ENCODE data around the gene ZNF554.

Gene ZNF554

DNA sequence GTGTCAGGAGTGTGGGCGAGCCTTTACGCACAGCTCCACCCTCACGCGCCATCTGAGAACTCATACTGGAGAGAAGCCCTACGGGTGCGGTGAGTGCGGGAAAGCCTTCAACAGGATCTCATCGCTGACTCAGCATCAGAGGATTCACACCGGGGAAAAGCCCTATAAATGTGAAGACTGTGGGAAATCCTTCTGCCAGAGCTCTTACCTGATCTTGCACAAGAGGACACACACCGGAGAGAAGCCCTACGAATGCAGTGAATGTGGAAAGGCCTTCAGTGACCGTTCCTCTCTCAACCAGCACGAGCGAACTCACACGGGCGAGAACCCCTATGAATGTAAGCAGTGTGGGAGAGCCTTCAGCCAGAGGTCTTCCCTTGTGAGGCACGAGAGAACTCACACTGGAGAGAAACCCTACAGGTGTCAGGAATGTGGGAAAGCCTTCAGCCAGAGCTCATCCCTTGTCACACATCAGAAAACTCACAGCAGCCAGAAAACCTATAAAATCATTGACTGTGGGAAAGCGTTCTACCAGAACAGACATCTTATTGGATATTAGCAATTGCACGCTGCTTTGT is 14.7 kb downstream of the ZNF554 start:
- no peak for DNase-seq

DNA sequence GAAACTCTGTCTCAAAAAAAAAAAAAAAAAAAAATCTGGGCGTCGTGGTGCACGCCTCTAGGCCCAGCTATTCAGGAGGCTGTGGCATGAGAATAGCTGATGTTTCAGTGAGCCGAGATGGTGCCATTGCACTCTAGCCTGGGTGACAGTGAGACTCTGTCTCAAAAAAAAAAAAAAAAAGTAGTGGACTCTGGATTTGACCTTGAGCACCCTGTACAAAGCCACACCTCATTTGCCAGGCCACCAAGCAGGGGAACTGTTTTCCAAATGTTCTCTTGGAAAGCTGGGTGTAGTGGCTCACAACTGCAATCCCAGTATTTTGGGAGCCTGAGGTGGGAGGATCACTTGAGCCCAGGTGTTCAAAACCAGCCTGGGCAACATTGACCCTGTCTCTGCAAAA is 17.8 kb downstream of the ZNF554 start:
- no peak for DNase-seq

DNA sequence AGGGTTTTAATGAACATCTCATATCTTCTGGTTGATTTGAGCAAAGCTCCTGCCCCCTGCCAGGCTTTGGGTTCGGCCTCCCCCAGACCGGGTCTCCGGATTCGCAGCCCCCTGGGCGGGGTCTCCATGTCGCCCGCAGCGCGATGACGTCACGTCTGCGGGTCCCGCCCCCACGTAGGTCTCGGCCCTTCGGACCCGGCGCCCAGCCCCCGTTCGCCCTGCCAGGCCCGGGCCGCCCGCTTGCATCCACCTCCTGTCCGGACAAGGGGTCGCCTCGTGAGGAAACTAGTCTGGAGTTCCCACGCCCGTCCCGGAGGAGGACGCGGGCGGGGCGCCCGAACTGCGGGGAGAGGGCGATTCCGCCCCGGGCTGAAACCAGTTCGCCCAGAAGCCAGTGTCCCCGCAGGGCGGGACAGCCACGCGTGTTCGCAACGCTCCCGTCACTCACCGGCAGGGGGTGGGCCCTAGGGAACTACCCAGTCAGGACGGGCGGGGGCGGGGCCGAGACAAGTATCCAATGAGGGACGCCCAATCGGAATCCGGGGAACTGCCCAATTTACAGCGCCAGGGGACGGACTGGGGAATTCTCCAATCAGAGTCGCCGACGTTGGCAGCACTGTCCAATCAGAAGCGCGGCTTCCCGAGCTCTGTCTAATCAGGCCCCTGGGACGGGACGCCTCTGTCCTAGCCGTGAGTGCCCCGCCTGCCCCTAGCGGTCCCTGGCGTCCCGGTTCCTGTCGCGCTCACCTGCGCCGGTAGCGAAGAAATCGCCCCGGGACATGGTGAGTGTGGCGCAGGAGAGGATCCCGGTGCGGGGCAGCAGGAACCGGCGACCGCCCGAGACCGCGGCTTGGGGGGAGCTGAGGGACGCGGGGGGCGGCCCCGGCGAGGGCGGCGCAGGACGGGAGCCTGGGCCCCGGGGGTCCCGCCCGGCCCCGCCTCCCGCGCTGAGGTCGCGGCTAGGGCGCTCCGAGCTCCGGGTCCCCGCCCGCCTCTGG is 21.4 kb downstream of the ZNF554 start, which contains the start of gene ZNF555:
TSS of gene ZNF555 (plus strand) at position 682 of the 998 bp plus-strand sequence. CDS start at position 780, 98 bp downstream.
- DNase-seq: peak; percentile 98

DNA sequence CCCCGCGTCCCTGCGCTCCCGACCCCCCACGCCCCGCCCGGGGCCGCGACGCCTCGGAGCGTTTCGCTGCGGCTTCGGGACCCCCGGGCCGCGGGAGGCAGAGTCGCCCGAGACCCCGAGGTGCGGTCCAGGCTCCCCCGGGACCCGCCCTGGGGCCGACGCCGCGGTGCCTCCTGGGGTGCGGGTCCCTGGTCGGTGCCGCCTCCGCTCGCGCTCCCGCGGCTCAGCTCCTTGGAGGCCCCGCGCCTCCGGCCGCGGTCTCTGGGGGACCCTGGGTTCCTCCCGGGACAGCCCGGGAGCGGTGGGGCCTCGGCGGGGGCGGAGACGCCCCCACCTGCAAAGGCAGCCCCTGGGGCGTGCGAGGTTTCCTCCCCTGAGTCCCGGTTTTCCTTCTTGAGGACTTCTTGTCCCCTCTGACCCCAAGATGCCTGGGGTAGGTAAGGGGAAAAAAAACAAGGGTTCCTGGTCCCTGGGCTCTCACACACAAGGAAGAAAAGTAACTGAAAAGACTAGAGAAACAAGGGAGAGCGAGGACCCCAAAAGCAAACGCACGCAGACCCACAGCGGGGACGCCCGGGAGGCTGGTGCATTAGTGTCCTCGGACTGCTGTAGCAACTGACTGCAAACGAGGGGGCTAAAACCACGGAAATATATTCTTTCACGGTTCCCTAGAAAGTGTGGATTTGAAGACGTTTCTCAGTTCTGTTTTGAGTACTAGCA is 22.3 kb downstream of the ZNF554 start:
- DNase-seq: peak; percentile 25

DNA sequence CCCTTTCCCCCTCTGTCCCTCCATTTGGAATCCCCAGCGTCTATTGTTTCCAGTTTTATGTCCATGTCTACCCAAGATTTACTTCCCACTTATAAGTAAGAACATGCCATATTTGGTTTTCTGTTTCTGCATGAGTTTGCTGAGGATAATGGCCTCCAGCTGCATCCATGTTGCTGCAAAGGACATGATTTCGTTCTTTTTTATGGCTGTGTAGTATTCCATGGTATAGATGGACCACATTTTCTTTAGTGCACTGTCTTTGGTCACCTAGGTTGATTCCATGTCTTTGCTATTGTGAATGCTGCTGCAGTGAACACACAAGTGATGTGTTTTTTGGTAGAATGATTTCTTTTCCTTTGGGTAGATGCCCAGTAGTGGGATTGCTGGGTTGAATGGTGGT is 25.4 kb downstream of the ZNF554 start:
- DNase-seq: no peak

DNA sequence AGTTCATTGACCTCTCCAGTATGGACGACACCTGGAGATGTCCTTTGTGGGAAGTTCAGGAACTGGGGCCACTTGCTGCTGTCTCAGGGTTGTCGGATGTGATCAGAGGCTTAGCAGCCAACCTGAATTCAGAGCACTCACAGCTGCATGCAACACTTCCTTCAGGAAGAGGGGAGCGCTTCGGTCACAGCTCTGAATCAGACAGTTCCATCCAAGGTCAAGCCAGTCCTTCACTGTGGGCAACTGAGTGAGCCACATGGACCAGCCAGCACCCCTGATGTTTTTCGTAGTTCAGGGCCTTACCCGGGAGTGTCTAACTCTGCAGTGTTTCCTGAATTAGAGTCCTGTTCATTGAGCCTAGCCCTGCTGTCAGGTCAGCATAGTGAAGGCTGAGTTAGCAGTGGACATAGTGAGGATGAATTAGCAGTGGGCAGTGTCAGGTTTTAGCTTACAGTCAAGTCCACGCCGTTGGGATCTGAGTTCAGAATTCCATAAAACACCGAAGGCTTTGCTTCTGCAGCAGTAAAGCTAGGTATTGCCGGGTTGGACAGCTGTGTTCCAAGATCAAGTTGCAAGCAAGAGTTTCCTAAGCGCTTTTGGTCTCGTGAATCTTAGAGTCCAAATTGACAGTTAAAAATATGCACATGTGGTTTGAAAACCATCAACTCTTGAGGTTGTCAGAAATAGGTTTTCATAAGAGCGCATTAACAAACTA is 26.7 kb downstream of the ZNF554 start:
- DNase-seq: no peak

DNA sequence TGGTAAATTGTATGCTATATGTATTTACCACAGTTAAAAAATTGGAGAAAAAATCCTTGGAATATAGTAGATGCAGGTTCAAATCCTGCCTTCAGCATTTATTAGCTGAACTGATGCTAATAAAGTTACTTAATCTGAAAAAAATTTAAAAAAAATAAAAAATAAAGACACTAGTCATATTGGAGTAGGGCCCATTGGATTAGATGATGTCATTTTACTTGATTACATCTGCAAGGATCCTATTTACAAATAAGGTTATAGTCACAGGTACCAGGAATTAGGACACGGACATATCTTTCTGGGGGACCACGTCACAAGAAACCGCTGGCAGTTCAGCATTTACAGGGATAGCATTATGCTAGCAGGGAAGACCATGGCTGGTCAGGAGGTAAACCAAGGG is 27.8 kb downstream of the ZNF554 start:
- no peak for DNase-seq

DNA sequence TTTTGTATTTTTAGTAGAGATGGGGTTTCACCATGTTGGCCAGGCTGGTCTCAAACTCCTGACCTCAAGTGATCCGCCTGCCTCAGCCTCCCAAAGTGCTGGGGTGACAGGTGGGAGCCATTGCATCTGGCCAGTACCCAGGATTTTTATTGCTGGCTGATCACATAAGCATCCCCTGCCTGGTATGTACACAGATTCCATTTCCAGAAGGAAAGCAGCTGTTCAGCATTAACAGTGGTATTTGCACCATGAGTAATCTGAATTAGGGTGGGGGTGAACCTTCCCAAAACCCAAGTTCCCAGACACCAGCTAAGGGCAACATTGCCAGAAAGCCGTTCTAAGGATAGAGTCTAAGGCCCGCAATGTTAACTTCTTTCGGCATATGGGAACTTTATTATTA is 28.9 kb downstream of the ZNF554 start:
- DNase-seq: no peak

DNA sequence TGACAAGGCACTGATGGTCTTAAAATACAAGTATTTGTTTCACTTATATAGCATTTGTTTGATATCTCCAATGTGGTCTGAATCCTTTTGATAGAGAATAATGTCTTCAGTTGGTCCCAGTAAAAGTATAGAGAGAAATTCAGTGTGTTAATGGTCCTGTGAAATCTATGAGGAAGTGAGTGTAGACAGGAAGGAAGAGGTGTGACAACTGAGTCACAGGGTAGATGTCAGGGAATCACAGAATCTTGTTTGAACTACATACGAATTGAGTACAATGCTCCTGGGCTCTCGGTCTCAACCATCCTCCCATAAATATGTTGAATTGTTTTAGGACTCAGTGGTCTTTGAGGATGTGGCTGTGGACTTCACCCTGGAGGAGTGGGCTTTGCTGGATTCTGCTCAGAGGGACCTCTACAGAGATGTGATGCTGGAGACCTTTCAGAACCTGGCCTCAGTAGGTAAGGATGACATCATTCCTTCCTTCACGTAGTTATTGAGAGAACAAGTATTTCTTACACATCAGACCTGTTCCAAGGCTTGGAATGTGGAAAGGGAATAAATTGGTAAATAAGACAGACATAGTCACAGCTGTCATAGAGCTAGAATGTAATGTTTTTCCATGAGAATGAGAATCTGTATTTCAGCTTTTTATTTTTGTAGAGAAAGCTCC is 30.7 kb downstream of the ZNF554 start:
- DNase-seq: no peak

DNA sequence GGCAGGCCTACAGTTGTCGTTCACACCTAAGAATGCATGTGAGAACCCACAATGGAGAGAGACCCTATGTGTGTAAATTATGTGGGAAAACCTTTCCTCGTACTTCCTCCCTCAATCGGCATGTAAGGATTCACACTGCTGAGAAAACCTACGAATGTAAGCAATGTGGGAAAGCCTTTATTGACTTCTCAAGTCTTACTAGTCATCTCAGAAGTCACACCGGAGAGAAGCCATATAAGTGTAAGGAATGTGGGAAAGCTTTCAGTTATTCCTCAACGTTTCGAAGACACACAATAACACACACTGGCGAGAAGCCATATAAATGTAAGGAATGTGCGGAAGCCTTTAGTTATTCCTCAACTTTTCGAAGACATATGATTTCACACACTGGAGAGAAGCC is 32.9 kb downstream of the ZNF554 start:
- DNase-seq: peak; percentile 15

DNA sequence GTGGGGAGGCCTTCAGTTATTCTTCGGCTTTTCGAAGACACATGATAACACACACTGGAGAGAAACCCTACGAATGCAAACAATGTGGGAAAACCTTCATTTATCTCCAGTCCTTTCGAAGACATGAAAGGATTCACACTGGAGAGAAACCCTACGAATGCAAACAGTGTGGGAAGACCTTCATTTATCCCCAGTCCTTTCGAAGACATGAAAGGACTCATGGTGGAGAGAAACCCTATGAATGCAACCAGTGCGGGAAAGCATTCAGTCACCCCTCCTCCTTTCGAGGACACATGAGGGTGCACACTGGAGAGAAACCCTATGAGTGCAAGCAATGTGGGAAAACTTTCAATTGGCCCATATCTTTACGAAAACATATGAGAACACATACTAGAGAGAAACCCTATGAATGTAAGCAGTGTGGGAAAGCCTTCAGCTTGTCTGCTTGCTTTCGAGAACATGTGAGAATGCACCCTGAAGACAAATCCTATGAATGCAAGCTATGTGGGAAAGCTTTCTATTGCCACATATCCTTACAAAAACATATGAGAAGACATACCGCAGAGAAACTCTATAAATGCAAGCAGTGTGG is 33.4 kb downstream of the ZNF554 start:
- DNase-seq: no peak

DNA sequence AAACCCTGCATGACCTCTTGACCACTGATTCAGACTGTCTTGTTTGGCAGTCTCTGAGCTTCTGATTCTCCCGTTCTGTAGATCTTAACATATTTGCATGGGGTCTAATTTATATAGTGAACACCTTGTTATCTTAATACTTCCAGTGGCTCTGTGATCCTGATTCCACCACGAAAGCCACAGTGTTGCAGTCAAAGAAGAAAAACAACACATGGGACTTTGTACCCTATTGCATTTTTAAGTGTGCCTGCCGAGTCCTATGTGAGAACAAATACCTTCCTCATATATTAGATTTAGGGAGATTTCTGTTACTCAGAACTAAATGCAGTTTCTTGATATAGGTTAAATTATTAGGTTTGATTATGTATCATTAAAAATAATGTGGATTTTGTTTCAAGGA is 35.2 kb downstream of the ZNF554 start:
- DNase-seq: no peak

DNA sequence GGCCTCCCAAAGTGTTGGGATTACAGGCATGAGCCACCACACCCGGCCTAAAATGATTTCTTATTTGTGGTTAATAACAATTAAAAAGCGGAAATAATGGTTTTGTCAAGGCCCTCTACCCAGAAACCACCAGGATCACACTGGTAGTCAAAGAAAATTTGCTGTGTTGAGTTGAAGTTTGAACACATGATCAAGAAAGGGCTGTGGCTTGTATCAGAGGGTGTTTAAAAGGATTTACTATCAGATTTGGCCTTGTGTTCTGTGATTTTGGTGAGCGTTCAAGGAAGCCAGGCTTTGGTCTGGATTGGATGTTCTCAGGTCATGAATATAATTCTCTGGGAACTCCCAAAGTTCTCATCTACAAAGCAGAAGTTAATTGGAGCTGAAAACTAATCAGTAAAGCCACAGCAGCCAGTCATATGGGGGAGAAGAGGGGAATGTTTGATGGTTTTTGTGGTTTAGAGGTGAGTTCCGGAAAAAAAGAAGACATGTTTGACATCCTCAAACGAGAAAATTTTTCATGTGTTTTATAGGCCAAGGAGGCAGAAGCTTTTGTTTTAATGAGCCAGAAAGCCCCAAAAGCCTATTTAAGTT is 36.9 kb downstream of the ZNF554 start:
- DNase-seq: no peak

DNA sequence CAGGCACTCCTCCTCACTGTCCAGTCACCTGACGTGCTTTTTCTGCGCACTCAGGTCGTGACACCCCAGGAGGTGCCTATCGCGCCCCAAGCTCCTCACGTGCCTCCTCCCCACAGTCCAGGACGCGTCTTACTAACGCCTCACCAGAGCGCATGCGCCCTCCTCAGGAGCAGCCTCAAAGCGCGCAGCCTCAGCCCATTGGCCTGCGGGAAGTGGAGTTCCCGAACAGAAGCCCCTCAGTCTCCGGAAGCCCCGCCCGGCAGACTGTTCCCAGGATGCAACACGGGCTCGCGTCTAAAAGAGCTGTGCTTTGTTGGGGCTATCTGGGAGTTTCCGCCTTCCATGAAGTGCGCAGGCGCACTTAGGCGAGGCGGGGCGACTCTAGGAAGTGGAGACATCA is 39.2 kb downstream of the ZNF554 start:
- no peak for DNase-seq

DNA sequence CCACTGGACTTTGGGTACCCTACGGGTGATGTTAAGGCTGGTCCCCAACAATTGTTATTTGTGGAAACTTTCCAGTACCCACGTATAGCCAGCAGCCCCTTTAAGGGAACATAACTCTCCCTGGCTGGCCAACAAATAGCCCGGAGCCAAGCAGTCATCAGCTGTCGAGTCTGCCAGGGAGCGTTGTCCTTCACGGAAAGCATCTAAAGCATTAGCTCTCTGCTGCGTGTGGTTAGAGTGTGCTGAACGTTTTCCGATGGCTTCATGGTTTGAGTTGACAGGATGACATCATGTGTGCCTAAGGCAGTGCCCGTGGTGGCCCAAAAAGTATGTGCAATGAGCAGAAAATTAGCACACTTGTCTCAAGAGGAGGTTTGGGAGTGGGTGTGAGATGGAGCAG is 44.1 kb downstream of the ZNF554 start:
- no peak for DNase-seq

DNA sequence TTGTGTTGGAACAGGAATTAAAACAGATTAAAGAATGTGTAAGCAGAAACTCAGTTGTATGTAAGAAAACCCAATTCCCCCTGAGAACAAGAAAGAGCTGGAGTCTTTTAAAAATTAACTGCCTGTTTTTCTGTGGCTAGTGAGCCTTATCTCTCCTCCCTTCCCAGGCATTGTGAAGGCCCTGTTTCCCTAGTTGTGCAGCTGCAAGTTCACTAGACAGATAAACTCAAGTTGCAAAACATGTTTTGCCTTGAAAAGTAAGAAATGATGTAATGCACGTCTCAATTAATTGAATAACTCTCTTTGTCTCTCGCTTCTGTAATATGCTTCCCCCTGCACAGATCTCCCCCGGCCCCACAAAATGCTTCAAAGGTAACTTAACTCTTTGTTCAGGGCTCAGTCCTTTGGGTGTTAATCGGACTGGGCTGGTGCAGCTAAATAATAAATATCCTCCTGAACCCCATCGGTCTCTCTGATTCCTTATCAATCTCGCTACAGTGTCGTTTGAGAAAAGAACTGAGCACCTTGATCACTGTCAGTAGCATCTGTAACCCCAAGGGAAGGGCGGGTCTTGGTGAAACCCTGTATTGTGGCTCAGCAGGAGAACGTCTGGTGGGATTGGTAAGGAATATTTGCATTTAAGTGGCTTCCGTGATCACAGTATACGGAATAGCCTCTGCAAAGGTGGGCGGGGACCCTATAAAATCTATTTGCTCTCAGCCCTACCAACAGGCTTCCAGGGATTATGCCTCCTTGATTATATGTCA is 45.8 kb downstream of the ZNF554 start:
- DNase-seq: no peak

DNA sequence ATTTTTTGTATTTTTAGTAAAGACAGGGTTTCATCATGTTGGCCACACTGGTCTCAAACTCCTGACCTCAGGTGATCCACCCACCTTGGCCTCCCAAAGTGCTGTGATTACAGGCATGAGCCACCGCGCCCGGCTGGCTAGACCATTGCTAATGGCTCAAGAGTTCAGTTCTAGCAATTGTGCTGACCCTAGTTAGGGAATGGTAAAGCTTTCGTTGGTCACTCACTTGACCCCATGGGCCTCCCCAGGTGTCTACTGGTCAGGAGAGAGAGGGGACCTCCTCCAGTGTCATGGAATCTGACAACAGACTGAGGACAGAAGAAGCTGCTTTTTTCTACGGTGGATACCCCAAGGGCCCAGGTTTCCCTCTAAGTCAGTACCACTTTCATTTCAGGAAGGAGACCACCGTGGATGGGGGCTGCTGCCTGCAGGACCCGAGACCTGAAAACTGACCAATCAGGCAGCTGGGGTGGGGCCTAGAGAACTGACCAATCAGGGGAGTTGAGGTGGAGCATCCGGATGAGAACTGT is 46.9 kb downstream of the ZNF554 start:
- DNase-seq: no peak

DNA sequence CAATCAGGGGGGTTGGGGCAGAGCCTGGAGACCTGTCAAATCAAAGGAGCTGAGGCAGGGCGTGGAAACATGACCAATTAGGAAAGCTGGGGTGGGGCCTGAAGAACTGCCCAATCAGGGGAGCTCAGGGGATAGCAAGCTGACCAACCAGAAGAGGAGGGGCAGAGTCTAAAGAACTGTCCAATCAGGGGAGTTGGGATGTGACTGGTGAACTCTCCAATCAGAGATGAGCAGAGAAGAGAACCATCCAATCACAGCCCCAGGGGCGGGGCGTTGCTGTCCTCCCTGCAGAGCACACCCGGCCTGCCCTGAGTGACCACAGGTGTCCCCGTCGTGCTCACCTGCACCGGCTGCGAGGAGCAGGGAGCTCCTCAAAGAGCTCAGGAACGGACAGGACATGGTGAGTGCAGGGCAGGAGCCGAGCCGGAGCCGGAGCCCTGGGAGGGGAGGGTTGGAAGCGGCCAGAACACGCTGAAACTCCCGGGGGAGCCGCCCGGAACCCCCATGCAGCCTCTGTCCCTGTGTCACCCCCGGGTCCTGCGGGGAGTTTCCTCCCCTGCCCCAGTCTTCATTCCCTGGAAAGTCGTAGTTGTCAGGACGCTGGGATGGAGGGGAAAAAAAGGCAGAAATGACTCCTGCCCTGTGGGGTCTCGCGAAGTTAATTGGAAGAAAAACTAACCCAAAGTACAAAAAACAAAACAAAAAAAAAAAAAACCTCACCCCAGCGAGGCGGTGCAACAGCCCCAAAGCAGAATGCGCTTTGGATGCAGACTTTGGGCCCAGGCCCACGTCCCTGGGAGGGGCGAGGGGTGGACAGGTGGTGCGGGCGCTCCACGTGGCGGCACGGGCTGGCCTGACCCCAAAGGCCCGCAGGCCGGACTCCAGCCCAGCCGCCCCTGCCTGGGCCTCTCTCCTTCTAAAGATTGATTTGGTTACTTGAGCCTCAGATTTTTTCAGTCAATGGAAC is 47.6 kb downstream of the ZNF554 start, which contains the start of gene ZNF556:
TSS of gene ZNF556 (plus strand) at position 311 of the 967 bp plus-strand sequence. CDS start at position 398, 87 bp downstream.
- DNase-seq: peak; percentile 98

DNA sequence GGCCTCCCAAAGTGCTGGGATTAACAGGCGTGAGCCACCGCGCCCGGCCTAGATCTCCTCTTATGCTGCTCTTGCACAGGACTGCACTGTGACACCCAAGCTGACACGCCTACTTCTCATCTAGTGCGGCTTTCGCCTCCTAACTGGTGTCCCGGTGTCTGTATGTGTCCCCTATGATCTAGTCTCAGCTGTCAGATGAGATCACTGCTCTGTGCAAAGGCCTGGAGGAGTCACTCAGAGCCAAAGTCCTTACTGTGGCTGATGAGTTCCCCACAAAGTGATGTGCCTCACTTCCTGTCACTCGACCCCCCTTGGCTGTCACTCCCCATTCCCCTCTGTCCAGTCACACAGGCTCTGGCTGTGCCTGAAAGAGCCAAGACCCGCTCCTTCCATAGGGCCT is 50.0 kb downstream of the ZNF554 start:
- no peak for DNase-seq
